GM12864 (cell line): ENCODE measurements around the gene ATP6V1C2.

Experiments
- DNase-seq: peaks from one replicate; pipeline ENCODE4 v3.0.0-alpha.2; 2011; ENCODE audit warnings: low read depth
- H3K4me3 ChIP-seq: 2 replicates; pipeline ENCODE4 v1.5.1; 2011; ENCODE audit warnings: mild to moderate bottlenecking, low read depth, low read length, control low read depth
- TF ChIP-seq, protein P1 (sequence below): IDR thresholded peaks from 2 replicates; pipeline ENCODE4 v1.5.1; 2011; ENCODE audit warnings: low read depth, mild to moderate bottlenecking, moderate library complexity, low read length, control low read depth, inconsistent platforms; ENCODE audit errors: missing control alignments

Gene ATP6V1C2

GRCh38 chr2:10783421-10783820 is 62.0 kb downstream of the ATP6V1C2 start:
- H3K4me3 ChIP-seq, result no peak overlapping the region
- TF ChIP-seq, protein P1, sequence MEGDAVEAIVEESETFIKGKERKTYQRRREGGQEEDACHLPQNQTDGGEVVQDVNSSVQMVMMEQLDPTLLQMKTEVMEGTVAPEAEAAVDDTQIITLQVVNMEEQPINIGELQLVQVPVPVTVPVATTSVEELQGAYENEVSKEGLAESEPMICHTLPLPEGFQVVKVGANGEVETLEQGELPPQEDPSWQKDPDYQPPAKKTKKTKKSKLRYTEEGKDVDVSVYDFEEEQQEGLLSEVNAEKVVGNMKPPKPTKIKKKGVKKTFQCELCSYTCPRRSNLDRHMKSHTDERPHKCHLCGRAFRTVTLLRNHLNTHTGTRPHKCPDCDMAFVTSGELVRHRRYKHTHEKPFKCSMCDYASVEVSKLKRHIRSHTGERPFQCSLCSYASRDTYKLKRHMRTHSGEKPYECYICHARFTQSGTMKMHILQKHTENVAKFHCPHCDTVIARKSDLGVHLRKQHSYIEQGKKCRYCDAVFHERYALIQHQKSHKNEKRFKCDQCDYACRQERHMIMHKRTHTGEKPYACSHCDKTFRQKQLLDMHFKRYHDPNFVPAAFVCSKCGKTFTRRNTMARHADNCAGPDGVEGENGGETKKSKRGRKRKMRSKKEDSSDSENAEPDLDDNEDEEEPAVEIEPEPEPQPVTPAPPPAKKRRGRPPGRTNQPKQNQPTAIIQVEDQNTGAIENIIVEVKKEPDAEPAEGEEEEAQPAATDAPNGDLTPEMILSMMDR, result no peak
- no peak for DNase-seq

DNA sequence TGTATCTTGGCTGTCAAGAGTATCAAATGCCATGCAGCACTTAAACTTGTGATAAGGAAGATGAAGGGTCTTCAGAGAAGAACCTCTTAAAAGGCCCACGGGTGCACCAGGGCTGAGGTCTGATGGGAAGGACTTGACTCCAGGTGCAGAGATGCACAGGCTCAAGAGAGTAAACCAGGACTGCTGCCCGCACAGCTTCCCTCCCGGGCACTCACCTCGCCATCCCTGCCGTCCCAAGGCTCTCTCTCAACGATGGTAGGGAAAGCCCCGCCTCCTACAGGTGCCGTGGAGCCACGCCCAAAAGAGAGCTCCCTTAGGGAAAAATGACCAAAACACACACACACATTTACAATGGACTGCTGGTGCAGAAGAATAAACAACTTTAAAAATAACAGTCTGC is 63.3 kb downstream of the ATP6V1C2 start:
- TF ChIP-seq, protein P1, result no peak
- no peak overlapping the region for H3K4me3 ChIP-seq
- DNase-seq, result no peak

GRCh38 chr2:10785260-10785659 is 63.8 kb downstream of the ATP6V1C2 start:
- H3K4me3 ChIP-seq, result no peak overlapping the region
- TF ChIP-seq, protein P1, result no peak
- no peak for DNase-seq

DNA sequence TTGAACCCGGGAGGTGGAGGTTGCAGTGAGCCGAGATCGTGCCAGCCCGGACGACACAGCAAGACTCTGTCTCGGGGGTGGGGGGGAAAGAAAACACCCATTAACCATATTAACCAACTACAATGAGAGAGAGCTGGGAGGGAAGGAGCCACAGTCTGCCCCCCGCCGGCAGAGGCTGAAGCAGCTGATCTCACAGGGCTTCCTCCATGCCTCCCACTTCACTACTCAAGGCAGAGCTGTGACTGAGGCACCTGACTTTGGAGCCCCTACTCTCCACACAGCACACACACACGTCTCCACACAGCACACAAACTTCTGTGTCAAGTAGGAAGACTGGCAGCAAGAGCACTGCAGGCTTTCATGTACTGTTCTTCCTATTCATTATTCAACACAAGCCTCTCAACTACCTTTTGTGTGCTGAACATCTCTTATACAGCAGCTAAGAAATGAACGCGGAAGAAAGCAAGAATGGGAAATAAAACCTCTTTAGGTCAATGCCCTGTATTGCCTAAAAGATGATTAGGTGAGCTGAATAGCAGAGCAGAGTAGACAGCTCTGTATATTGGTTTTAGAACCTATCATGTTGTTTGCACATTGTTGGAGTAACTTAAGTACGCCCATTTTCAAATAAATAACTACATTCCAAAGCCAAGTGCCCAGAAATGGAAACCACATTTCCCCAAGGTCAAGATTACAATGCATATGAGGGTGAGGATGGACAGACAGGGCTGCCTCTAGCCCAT is 65.0 kb downstream of the ATP6V1C2 start:
- DNase-seq, result no peak
- TF ChIP-seq, protein P1, result no peak
- H3K4me3 ChIP-seq, result no peak overlapping the region

DNA sequence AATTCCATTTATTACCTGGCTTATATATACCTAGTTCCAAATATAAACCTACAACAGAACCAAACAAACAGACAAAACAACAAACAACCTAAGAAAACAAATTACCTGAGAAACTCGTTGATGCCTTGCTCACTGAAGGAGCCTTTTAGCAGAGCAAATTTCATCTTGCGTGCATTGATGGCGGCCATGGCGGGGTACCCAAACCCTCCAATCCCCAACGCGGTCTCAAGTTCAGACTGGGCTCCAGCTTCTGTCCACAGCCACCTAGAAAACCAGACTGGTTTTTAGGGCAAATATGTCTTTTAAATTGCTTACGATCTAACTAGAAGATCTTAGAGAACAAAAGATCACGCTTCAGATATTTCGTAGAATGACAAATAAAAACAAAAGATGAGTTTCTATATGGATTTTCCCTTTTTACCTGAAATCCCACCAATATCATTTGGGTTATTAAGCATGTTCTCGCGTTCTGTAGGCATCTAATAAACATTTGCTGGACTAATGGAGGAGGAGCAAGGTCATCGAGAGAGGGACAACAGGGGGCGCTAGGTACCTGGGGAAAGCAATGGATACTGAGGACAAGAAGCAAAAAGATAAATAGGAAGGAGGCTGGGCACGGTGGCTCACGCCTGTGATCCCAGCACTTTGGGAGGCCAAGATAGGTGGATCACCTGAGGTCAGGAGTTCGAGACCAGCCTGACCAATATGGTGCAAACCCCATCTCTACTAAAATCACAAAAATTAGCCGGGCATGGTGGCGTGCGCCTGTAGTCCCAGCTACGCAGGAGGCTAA is 65.9 kb downstream of the ATP6V1C2 start:
- TF ChIP-seq, protein P1, result peak; percentile 31
- no peak for DNase-seq

GRCh38 chr2:10788855-10789254 is 67.4 kb downstream of the ATP6V1C2 start:
- no peak overlapping the region for H3K4me3 ChIP-seq
- DNase-seq, result no peak
- TF ChIP-seq, protein P1, result no peak

More for the DNA sequence above, 65.9 kb downstream of the ATP6V1C2 start:
- H3K4me3 ChIP-seq, result no peak overlapping the region
